Endothelial cell of umbilical vein (primary cell): ENCODE data around the gene PLEKHS1.

Source experiments
- CTCF ChIP-seq, 2 donors: IDR thresholded peaks; 1 replicate in 1 of 2; 2 replicates in 1 of 2; pipeline ENCODE4 v1.5.1; 2011; ENCODE audit warnings: low read length in 2 of 2, mild to moderate bottlenecking in 2 of 2, moderate library complexity in 2 of 2, control low read depth in 1 of 2, inconsistent platforms in 1 of 2, low read depth in 1 of 2; ENCODE audit not compliant: insufficient read depth in 1 of 2; ENCODE audit errors: extremely low read depth in 1 of 2
- EZH2 ChIP-seq: IDR thresholded peaks from 2 replicates; pipeline ENCODE4 v1.6.1; 2012; ENCODE audit warnings: borderline replicate concordance, low read depth, mild to moderate bottlenecking, moderate library complexity, low read length, inconsistent platforms; ENCODE audit not compliant: severe bottlenecking
- JUN ChIP-seq: IDR thresholded peaks from 2 replicates; pipeline ENCODE4 v1.6.1; 2011; ENCODE audit warnings: borderline replicate concordance, low read depth; ENCODE audit not compliant: insufficient read length, insufficient read depth
- POLR2A ChIP-seq: IDR thresholded peaks from 2 replicates; pipeline ENCODE4 v1.6.1; 2012; ENCODE audit warnings: low read depth, mild to moderate bottlenecking, control low read depth, low read length

GRCh38 chr10:113823389-113823788 lies 71.9 kb downstream of the PLEKHS1 start:
- TF ChIP-seq POLR2A = no peak
- TF ChIP-seq JUN = no peak
- no peak for TF ChIP-seq CTCF (IDR thresholded peaks at IDR 0.05; ENCODE audit: extremely low read depth in 1 of 2, insufficient read depth in 1 of 2, low read depth in 1 of 2, low read length in 2 of 2)
- TF ChIP-seq EZH2 = no peak
